Measurements from ENCODE around the gene COL4A5.

COL4A5 gene

GRCh38 chrX:108642273-108642628 is 202.6 kb downstream of the COL4A5 start:
- Histone ChIP-seq H3K27ac (replicated peaks; ENCODE audit: low read length) (no peak overlapping the region), H3K9me3 (replicated peaks in 1 of 2; ENCODE audit: control insufficient read depth in 2 of 2, insufficient read depth in 1 of 2, low read depth in 1 of 2, low read length in 2 of 2) (peaks cover 0 to 7% of the 10 kb centered on the region in 2 donors), H3K18ac (ENCODE audit: low read length) (no peak overlapping the region), H3K4ac (ENCODE audit: low read length) (no peak overlapping the region), H4K91ac (ENCODE audit: low read depth, low read length, poor library complexity) (no peak overlapping the region), H3K4me2 (ENCODE audit: insufficient read depth, low read length, poor library complexity, severe bottlenecking) (no peak overlapping the region), H2BK120ac (ENCODE audit: low read depth, low read length) (no peak overlapping the region), H2BK5ac (ENCODE audit: low read length) (no peak overlapping the region), H3K36me3 (replicated peaks in 1 of 2; ENCODE audit: control insufficient read depth in 2 of 2, insufficient read depth in 2 of 2, low read length in 2 of 2) (peaks cover 3 to 6% of the 10 kb centered on the region in 2 donors), H3K4me3 (ENCODE audit: low read length in 2 of 2) (no peak overlapping the region), H3K79me1 (ENCODE audit: low read depth, low read length) (no peaks in the 10 kb centered on the region), H2AFZ (ENCODE audit: low read length) (no peak overlapping the region), H2BK15ac (ENCODE audit: low read length) (no peak overlapping the region), H2BK12ac (ENCODE audit: low read length) (no peak overlapping the region), H3K4me1 (ENCODE audit: control insufficient read depth in 2 of 2, insufficient read depth in 1 of 2, low read depth in 1 of 2, low read length in 2 of 2) (no peaks in the 10 kb centered on the region), H3K23ac (ENCODE audit: low read depth, low read length, poor library complexity) (no peak overlapping the region), H3K14ac (ENCODE audit: low read length) (no peak overlapping the region), H3K27me3 (ENCODE audit: control insufficient read depth in 3 of 3, insufficient read depth in 3 of 3, low read depth in 1 of 3, low read length in 3 of 3) (no peaks in the 10 kb centered on the region), H2AK5ac (ENCODE audit: low read depth, low read length) (no peak overlapping the region), H4K8ac (ENCODE audit: low read depth, low read length) (no peak overlapping the region), H3K9ac (ENCODE audit: low read depth, low read length, poor library complexity) (no peak overlapping the region)
- WGBS, 2 donors (ENCODE audit: extremely low coverage in 2 of 2, insufficient read length in 2 of 2, insufficient replicate concordance in 1 of 2), result no CpG with 5 or more reads among the region's 1 CpG
- no peak for DNase-seq (ENCODE audit: low spot score)

DNA sequence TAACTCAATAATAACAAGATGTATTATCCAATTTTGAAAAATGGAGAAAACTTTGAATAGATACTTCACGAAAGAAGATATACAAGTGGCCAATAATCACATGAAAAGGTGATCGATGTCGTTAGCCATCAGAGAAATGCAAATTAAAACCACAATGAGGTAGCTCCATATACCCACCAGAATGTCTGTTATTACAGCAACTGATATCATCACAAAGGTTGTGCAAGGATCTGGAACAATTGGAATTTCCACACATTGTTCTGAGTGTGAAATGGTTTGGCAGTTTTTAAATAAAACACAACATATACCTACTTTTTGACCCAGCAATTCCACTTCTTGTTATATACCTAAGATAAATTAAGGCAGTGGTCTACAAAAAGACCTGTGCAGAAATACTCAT is 225.1 kb downstream of the COL4A5 start:
- H3K9me3 ChIP-seq (replicated peaks in 1 of 2; ENCODE audit: control insufficient read depth in 2 of 2, insufficient read depth in 1 of 2, low read depth in 1 of 2, low read length in 2 of 2), result no peaks in the 10 kb centered on the region
- H3K4me2 ChIP-seq (ENCODE audit: insufficient read depth, low read length, poor library complexity, severe bottlenecking), result no peak overlapping the region
- H2BK12ac ChIP-seq (ENCODE audit: low read length), result no peak overlapping the region
- H2BK120ac ChIP-seq (ENCODE audit: low read depth, low read length), result no peak overlapping the region
- no peak overlapping the region for H3K18ac ChIP-seq (ENCODE audit: low read length)
- H2BK5ac ChIP-seq (ENCODE audit: low read length), result no peak overlapping the region
- H3K4me1 ChIP-seq (ENCODE audit: control insufficient read depth in 2 of 2, insufficient read depth in 1 of 2, low read depth in 1 of 2, low read length in 2 of 2), result no peaks in the 10 kb centered on the region
- H3K23ac ChIP-seq (ENCODE audit: low read depth, low read length, poor library complexity), result no peak overlapping the region
- H4K91ac ChIP-seq (ENCODE audit: low read depth, low read length, poor library complexity), result no peak overlapping the region
- no peaks in the 10 kb centered on the region for H3K79me1 ChIP-seq (ENCODE audit: low read depth, low read length)
- no peak overlapping the region for H3K27ac ChIP-seq (replicated peaks; ENCODE audit: low read length)
- no peak overlapping the region for H2AFZ ChIP-seq (ENCODE audit: low read length)
- no peak for DNase-seq (ENCODE audit: low spot score)
- H3K27me3 ChIP-seq (ENCODE audit: control insufficient read depth in 3 of 3, insufficient read depth in 3 of 3, low read depth in 1 of 3, low read length in 3 of 3), result no peaks in the 10 kb centered on the region
- H3K4ac ChIP-seq (ENCODE audit: low read length), result no peak overlapping the region
- no CpG with 5 or more reads among the region's 3 CpGs for WGBS, 2 donors (ENCODE audit: extremely low coverage in 2 of 2, insufficient read length in 2 of 2, insufficient replicate concordance in 1 of 2)
- H3K9ac ChIP-seq (ENCODE audit: low read depth, low read length, poor library complexity), result no peak overlapping the region
- H2BK15ac ChIP-seq (ENCODE audit: low read length), result no peak overlapping the region
- H3K36me3 ChIP-seq (replicated peaks in 1 of 2; ENCODE audit: control insufficient read depth in 2 of 2, insufficient read depth in 2 of 2, low read length in 2 of 2), result peaks cover 2 to 7% of the 10 kb centered on the region in 2 donors
- H3K14ac ChIP-seq (ENCODE audit: low read length), result no peak overlapping the region
- no peak overlapping the region for H4K8ac ChIP-seq (ENCODE audit: low read depth, low read length)
- H3K4me3 ChIP-seq (ENCODE audit: low read length in 2 of 2), result no peak overlapping the region
- no peak overlapping the region for H2AK5ac ChIP-seq (ENCODE audit: low read depth, low read length)

GRCh38 chrX:108666101-108666500 is 226.5 kb downstream of the COL4A5 start:
- Histone ChIP-seq H3K4me2 (ENCODE audit: insufficient read depth, low read length, poor library complexity, severe bottlenecking) (no peak overlapping the region), H3K18ac (ENCODE audit: low read length) (no peak overlapping the region), H3K9me3 (replicated peaks in 1 of 2; ENCODE audit: control insufficient read depth in 2 of 2, insufficient read depth in 1 of 2, low read depth in 1 of 2, low read length in 2 of 2) (no peaks in the 10 kb centered on the region), H2BK12ac (ENCODE audit: low read length) (no peak overlapping the region), H3K14ac (ENCODE audit: low read length) (no peak overlapping the region), H3K4ac (ENCODE audit: low read length) (no peak overlapping the region), H3K27me3 (ENCODE audit: control insufficient read depth in 3 of 3, insufficient read depth in 3 of 3, low read depth in 1 of 3, low read length in 3 of 3) (no peaks in the 10 kb centered on the region), H2BK5ac (ENCODE audit: low read length) (no peak overlapping the region), H3K4me1 (ENCODE audit: control insufficient read depth in 2 of 2, insufficient read depth in 1 of 2, low read depth in 1 of 2, low read length in 2 of 2) (no peaks in the 10 kb centered on the region), H3K79me1 (ENCODE audit: low read depth, low read length) (no peaks in the 10 kb centered on the region), H4K91ac (ENCODE audit: low read depth, low read length, poor library complexity) (no peak overlapping the region), H3K4me3 (ENCODE audit: low read length in 2 of 2) (no peak overlapping the region), H3K23ac (ENCODE audit: low read depth, low read length, poor library complexity) (no peak overlapping the region), H2AFZ (ENCODE audit: low read length) (no peak overlapping the region), H2AK5ac (ENCODE audit: low read depth, low read length) (no peak overlapping the region), H3K36me3 (replicated peaks in 1 of 2; ENCODE audit: control insufficient read depth in 2 of 2, insufficient read depth in 2 of 2, low read length in 2 of 2) (peaks cover 2 to 7% of the 10 kb centered on the region in 2 donors), H3K9ac (ENCODE audit: low read depth, low read length, poor library complexity) (no peak overlapping the region), H4K8ac (ENCODE audit: low read depth, low read length) (no peak overlapping the region), H3K27ac (replicated peaks; ENCODE audit: low read length) (no peak overlapping the region), H2BK15ac (ENCODE audit: low read length) (no peak overlapping the region), H2BK120ac (ENCODE audit: low read depth, low read length) (no peak overlapping the region)
- no CpG with 5 or more reads among the region's 1 CpG for WGBS, 2 donors (ENCODE audit: extremely low coverage in 2 of 2, insufficient read length in 2 of 2, insufficient replicate concordance in 1 of 2)
- no peak for DNase-seq (ENCODE audit: low spot score)

- no peak overlapping the region for H4K91ac ChIP-seq (ENCODE audit: low read depth, low read length, poor library complexity)
- no peak overlapping the region for H2AFZ ChIP-seq (ENCODE audit: low read length)
- H2BK120ac ChIP-seq (ENCODE audit: low read depth, low read length), result no peak overlapping the region
- H3K23ac ChIP-seq (ENCODE audit: low read depth, low read length, poor library complexity), result no peak overlapping the region
- H3K9me3 ChIP-seq (replicated peaks in 1 of 2; ENCODE audit: control insufficient read depth in 2 of 2, insufficient read depth in 1 of 2, low read depth in 1 of 2, low read length in 2 of 2), result no peaks in the 10 kb centered on the region
- H2BK5ac ChIP-seq (ENCODE audit: low read length), result no peak overlapping the region
- H3K4me3 ChIP-seq (ENCODE audit: low read length in 2 of 2), result no peak overlapping the region
- H3K79me1 ChIP-seq (ENCODE audit: low read depth, low read length), result no peaks in the 10 kb centered on the region
- no peak overlapping the region for H3K4me2 ChIP-seq (ENCODE audit: insufficient read depth, low read length, poor library complexity, severe bottlenecking)
- H3K27me3 ChIP-seq (ENCODE audit: control insufficient read depth in 3 of 3, insufficient read depth in 3 of 3, low read depth in 1 of 3, low read length in 3 of 3), result no peaks in the 10 kb centered on the region
- no peak overlapping the region for H3K14ac ChIP-seq (ENCODE audit: low read length)
- WGBS, 2 donors (ENCODE audit: extremely low coverage in 2 of 2, insufficient read length in 2 of 2, insufficient replicate concordance in 1 of 2), result no CpG with 5 or more reads among the region's 2 CpGs
- no peak overlapping the region for H3K27ac ChIP-seq (replicated peaks; ENCODE audit: low read length)
- H4K8ac ChIP-seq (ENCODE audit: low read depth, low read length), result no peak overlapping the region
- H2BK12ac ChIP-seq (ENCODE audit: low read length), result no peak overlapping the region
- H3K4ac ChIP-seq (ENCODE audit: low read length), result no peak overlapping the region
- no peak overlapping the region for H2BK15ac ChIP-seq (ENCODE audit: low read length)
- DNase-seq (ENCODE audit: low spot score), result no peak
- H3K18ac ChIP-seq (ENCODE audit: low read length), result no peak overlapping the region
- no peaks in the 10 kb centered on the region for H3K4me1 ChIP-seq (ENCODE audit: control insufficient read depth in 2 of 2, insufficient read depth in 1 of 2, low read depth in 1 of 2, low read length in 2 of 2)
- H3K9ac ChIP-seq (ENCODE audit: low read depth, low read length, poor library complexity), result no peak overlapping the region
- no peak overlapping the region for H2AK5ac ChIP-seq (ENCODE audit: low read depth, low read length)
- H3K36me3 ChIP-seq (replicated peaks in 1 of 2; ENCODE audit: control insufficient read depth in 2 of 2, insufficient read depth in 2 of 2, low read length in 2 of 2), result peaks cover 2 to 7% of the 10 kb centered on the region in 2 donors
Measured at GRCh38 chrX:108671526-108671925, 231.9 kb downstream of the COL4A5 start.
